ENCODE results near the gene BLOC1S3.
"Not testable (repeated sequence)": the region's sequence is repeated elsewhere in the genome, so short reads cannot be mapped to it uniquely, and the experiment has no call there.

Gene BLOC1S3

GRCh38 chr19:45224645-45225044, 46.1 kb downstream of the BLOC1S3 start:
- Histone ChIP-seq H3K9me3 (no peaks in the 10 kb centered on the region), H3K27me3 (peaks cover 16% of the 10 kb centered on the region), H3K36me3 (no peaks in the 10 kb centered on the region), H3K4me3 (ENCODE audit: low read depth in 1 of 2, low read length in 1 of 2) (no peak overlapping the region), H3K27ac (no peak overlapping the region), H3K4me1 (ENCODE audit: control insufficient read depth in 1 of 2, insufficient read depth in 1 of 2, low read depth in 1 of 2, low read length in 1 of 2) (no peaks in the 10 kb centered on the region)
- TF ChIP-seq, protein P1, sequence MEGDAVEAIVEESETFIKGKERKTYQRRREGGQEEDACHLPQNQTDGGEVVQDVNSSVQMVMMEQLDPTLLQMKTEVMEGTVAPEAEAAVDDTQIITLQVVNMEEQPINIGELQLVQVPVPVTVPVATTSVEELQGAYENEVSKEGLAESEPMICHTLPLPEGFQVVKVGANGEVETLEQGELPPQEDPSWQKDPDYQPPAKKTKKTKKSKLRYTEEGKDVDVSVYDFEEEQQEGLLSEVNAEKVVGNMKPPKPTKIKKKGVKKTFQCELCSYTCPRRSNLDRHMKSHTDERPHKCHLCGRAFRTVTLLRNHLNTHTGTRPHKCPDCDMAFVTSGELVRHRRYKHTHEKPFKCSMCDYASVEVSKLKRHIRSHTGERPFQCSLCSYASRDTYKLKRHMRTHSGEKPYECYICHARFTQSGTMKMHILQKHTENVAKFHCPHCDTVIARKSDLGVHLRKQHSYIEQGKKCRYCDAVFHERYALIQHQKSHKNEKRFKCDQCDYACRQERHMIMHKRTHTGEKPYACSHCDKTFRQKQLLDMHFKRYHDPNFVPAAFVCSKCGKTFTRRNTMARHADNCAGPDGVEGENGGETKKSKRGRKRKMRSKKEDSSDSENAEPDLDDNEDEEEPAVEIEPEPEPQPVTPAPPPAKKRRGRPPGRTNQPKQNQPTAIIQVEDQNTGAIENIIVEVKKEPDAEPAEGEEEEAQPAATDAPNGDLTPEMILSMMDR (IDR thresholded peaks at IDR 0.05) = no peak

DNA sequence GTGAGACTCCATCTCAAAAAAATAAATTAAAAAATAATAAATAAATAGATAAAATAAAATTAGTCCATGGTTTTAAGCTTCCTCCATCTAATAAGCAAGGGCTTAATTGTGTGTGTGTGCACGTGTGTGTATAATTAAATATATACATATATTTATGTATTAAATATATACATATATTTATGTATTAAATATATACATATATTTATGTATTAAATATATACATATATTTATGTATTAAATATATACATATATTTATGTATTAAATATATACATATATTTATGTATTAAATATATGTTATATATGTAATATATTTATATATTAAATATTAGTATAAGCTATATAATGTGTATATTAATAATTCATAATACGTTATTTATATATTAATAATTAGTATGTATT, 50.5 kb downstream of the BLOC1S3 start:
- not testable (repeated sequence) for H3K9me3 ChIP-seq

More for the DNA sequence above, 50.5 kb downstream of the BLOC1S3 start:
- H3K27me3 ChIP-seq = peaks cover 24% of the 10 kb centered on the region
- not testable (repeated sequence) for H3K4me1 ChIP-seq (ENCODE audit: control insufficient read depth in 1 of 2, insufficient read depth in 1 of 2, low read depth in 1 of 2, low read length in 1 of 2); H3K4me3 ChIP-seq (ENCODE audit: low read depth in 1 of 2, low read length in 1 of 2); H3K36me3 ChIP-seq; H3K27ac ChIP-seq
